Measurements from ENCODE around the gene PDE1C.

Gene PDE1C

DNA sequence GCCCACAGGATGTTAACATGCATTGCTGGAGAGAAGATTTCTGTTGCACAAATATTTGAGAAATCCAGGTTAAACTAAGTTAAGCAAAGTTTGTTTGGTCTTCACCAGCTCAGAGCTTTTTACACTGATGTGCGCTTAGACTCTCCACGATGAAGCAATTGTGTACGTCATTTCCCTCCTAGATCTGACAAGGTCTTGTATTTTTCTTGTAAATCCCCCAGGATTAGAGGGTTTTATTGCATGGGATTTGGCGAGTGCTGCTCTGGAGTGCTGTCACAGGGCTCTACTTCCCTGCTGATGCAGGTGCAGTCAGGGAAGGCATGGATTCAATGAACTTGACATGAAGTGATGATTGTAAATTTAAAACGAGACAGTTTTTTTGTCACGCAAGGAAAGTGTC, 173.3 kb downstream of the PDE1C start:
- no peak for DNase-seq (ENCODE audit: low read depth, low spot score)
- in situ Hi-C loops (cut with HindIII; ENCODE audit: low sequenced_read_pairs): no loop called here
- no peak overlapping the region for H3K4me3 ChIP-seq (ENCODE audit: low read depth, low read length)
- TF ChIP-seq, protein P1, sequence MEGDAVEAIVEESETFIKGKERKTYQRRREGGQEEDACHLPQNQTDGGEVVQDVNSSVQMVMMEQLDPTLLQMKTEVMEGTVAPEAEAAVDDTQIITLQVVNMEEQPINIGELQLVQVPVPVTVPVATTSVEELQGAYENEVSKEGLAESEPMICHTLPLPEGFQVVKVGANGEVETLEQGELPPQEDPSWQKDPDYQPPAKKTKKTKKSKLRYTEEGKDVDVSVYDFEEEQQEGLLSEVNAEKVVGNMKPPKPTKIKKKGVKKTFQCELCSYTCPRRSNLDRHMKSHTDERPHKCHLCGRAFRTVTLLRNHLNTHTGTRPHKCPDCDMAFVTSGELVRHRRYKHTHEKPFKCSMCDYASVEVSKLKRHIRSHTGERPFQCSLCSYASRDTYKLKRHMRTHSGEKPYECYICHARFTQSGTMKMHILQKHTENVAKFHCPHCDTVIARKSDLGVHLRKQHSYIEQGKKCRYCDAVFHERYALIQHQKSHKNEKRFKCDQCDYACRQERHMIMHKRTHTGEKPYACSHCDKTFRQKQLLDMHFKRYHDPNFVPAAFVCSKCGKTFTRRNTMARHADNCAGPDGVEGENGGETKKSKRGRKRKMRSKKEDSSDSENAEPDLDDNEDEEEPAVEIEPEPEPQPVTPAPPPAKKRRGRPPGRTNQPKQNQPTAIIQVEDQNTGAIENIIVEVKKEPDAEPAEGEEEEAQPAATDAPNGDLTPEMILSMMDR (IDR thresholded peaks at IDR 0.05; ENCODE audit: low read depth, low read length): no peak

DNA sequence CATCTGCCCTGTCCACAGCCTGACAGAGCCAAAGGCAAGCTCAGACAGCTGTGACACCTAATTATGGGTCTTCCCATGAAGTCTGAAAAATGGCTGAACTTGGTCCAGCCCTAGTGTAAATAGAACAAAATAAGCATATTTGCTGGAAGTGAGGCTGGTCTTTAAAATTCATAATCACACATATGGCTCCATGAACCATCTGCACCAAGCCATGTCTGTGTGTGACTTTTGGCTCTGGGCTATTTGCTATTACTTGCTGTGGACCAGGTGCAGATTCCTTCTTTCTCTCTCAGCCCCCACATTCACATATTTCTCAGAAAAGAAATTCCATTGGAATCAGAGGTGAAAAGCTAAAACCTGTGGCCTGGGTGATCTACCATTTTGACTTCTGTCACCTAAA, 175.9 kb downstream of the PDE1C start:
- no peak overlapping the region for H3K4me3 ChIP-seq (ENCODE audit: low read depth, low read length)
- no peak for DNase-seq (ENCODE audit: low read depth, low spot score)
- TF ChIP-seq, protein P1 (IDR thresholded peaks at IDR 0.05; ENCODE audit: low read depth, low read length): no peak
- in situ Hi-C loops (cut with HindIII; ENCODE audit: low sequenced_read_pairs): no loop called here

DNA sequence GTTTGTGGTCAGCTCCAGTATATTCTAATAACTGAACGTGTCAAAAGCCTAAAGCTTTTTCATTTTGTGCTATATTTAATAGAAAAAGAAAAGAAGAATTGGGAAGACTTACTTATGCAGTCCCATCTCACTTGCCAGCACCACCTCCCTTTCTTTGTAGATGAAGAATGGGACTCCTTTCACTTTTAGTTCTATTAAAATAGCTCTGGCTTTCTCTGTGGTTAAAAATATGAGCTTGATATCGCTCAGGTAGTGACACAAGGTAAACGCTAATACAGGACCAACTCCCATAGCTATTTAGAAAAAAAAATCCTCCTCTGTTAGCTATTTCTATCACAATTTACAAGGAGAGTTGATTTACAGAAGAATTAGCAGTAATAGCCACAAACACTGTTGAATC, 176.8 kb downstream of the PDE1C start:
- H3K4me3 ChIP-seq (ENCODE audit: low read depth, low read length): no peak overlapping the region
- no peak for DNase-seq (ENCODE audit: low read depth, low spot score)
- in situ Hi-C loops (cut with HindIII; ENCODE audit: low sequenced_read_pairs): no loop called here
- TF ChIP-seq, protein P1 (IDR thresholded peaks at IDR 0.05; ENCODE audit: low read depth, low read length): no peak

DNA sequence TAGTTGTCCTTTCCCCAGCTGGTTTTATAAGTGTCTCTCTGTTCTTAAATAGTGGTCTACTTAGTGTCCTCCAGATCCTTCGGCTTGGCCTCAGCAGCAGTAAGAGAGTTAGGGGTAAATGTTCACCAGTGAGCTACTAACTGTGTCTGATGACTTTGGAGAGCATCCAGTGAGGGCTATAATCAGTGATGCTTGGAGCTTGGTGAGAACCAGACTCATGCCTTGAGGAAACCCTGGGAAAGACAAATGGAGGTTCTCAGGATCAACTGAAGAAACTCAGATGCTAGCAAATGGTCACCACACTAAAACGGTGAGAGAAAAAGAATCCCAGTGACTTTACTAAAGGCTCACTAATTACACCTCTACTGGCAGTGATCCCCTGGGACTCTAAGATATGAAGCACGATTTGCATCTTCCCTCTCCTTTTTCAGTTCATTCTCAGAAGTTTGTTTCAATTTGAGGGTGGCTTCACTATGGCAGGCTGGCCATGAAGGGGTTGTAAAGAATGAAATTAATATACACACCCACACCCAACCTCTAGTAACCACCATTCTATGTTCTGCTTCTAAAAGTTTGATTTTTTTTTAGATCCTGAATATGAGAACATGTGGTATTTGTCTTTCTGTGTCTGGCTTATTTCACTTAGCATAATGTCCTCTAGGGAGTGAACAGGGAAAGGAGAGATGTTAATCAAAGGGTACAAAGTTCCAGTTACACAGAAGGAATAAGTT, 177.9 kb downstream of the PDE1C start:
- H3K4me3 ChIP-seq (ENCODE audit: low read depth, low read length): no peak overlapping the region
- no peak for DNase-seq (ENCODE audit: low read depth, low spot score)
- TF ChIP-seq, protein P1 (IDR thresholded peaks at IDR 0.05; ENCODE audit: low read depth, low read length): no peak
- in situ Hi-C loops (cut with HindIII; ENCODE audit: low sequenced_read_pairs): no loop called here

- in situ Hi-C loops (cut with HindIII; ENCODE audit: low sequenced_read_pairs): no loop called here
- H3K4me3 ChIP-seq (ENCODE audit: low read depth, low read length): no peak overlapping the region
- DNase-seq (ENCODE audit: low read depth, low spot score): no peak
- TF ChIP-seq, protein P1 (IDR thresholded peaks at IDR 0.05; ENCODE audit: low read depth, low read length): no peak
Measured at GRCh38 chr7:31890766-31891165, 179.4 kb downstream of the PDE1C start.

GRCh38 chr7:31890198-31890597, 180.0 kb downstream of the PDE1C start:
- no peak for DNase-seq (ENCODE audit: low read depth, low spot score)
- H3K4me3 ChIP-seq (ENCODE audit: low read depth, low read length): no peak overlapping the region
- in situ Hi-C loops (cut with HindIII; ENCODE audit: low sequenced_read_pairs): no loop called here
- TF ChIP-seq, protein P1 (IDR thresholded peaks at IDR 0.05; ENCODE audit: low read depth, low read length): no peak

Data from astrocyte of the spinal cord (primary cell).